GM12878 (cell line): Measurements from ENCODE around the gene IQUB. TPM values are rescaled to one million over a fixed set of nuclear protein-coding genes. Genes with fewer than 3 reads are reported as not detected.

Experiments
- ATAC-seq: fragments of 200-7000 bp; cut with Tn5 transposase; 3 replicates; pipeline ENCODE4 v1.9.1; 2020; ENCODE audit warnings: mild to moderate bottlenecking, moderate library complexity
- BruUV-seq: library from RNA; stranded (reverse); fragments of 400-500 nt; replicated peaks from 2 replicates; lab custom pipeline; 2021; lab: Mats Ljungman, UMichigan
- CTCF ChIA-PET: fragments of 300-600 bp; sonication (Branson Sonifier 250); formaldehyde crosslinking; extraction: SDS; loops from one replicate; lab custom pipeline; 2021; ENCODE audit warnings: inconsistent platforms; lab: Yijun Ruan, JAX
- POLR2A ChIA-PET: fragments of 350-600 bp; formaldehyde crosslinking; extraction: SDS; loops from one replicate; lab custom pipeline; 2021; ENCODE audit warnings: inconsistent platforms; lab: Charles Lee
- RAD21 ChIA-PET: fragments of 300-600 bp; sonication (Branson Sonifier 250); formaldehyde crosslinking; loops from one replicate; lab custom pipeline; 2023; ENCODE audit warnings: antibody characterized with exemption; ENCODE audit not compliant: unreplicated experiment; lab: Charles Lee
- SMC1A ChIA-PET: fragments of 300-600 bp; sonication (Branson Sonifier 250); formaldehyde crosslinking; loops from one replicate; lab custom pipeline; 2023; ENCODE audit not compliant: unreplicated experiment, uncharacterized antibody; lab: Charles Lee
- DNase-seq: peaks from one replicate; pipeline ENCODE4 v3.0.0-alpha.2; 2011; ENCODE audit warnings: low read depth, low spot score
- FAIRE-seq: peaks from 3 replicates; lab custom pipeline; 2011; peaks lifted over from hg19 to GRCh38; lab: Jason Lieb, UNC
- H2AFZ ChIP-seq: 2 replicates; pipeline ENCODE4 v1.6.0; 2011; ENCODE audit warnings: low read depth, low read length, control low read depth; ENCODE audit not compliant: control insufficient read depth
- H3K27ac ChIP-seq: 2 replicates; pipeline ENCODE4 v1.5.1; 2011; ENCODE audit warnings: control low read depth; ENCODE audit not compliant: control insufficient read depth, insufficient read depth
- H3K27me3 ChIP-seq, 2 experiments: replicated peaks in 1 of 2; 2 replicates each; pipeline versions ENCODE4 v1.6.0 to v1.6.1; 2011; ENCODE audit warnings: low read length in 1 of 2; ENCODE audit not compliant: control insufficient read depth in 2 of 2, insufficient read depth in 2 of 2
- H3K36me3 ChIP-seq, 2 experiments: 2 replicates each; pipeline ENCODE4 v1.5.1; 2011; ENCODE audit warnings: low read length in 1 of 2; ENCODE audit not compliant: control insufficient read depth in 2 of 2, insufficient read depth in 2 of 2
- H3K4me1 ChIP-seq: 2 replicates; pipeline ENCODE4 v1.6.1; 2011; ENCODE audit warnings: mild to moderate bottlenecking, low read length, moderate library complexity, mixed read lengths; ENCODE audit not compliant: control insufficient read depth, insufficient read depth
- H3K4me2 ChIP-seq: 2 replicates; pipeline ENCODE4 v1.6.0; 2011; ENCODE audit warnings: control low read depth; ENCODE audit not compliant: control insufficient read depth, insufficient read depth
- H3K4me3 ChIP-seq: fragments of 200-600 bp; sonication (generic); 2 replicates; pipeline ENCODE4 v1.5.1; 2016
- H3K79me2 ChIP-seq: 2 replicates; pipeline ENCODE4 v1.6.0; 2011; ENCODE audit warnings: low read length; ENCODE audit not compliant: control insufficient read depth, insufficient read depth
- H3K9ac ChIP-seq: 2 replicates; pipeline ENCODE4 v1.8.0; 2011; ENCODE audit warnings: low read length, control low read depth, mixed read lengths; ENCODE audit not compliant: control insufficient read depth, insufficient read depth
- H3K9me3 ChIP-seq: replicated peaks from 3 replicates; pipeline ENCODE4 v1.5.1; 2011; ENCODE audit warnings: mild to moderate bottlenecking, low read length; ENCODE audit not compliant: control insufficient read depth, insufficient read depth
- H4K20me1 ChIP-seq: 2 replicates; pipeline ENCODE4 v1.6.0; 2011; ENCODE audit not compliant: control insufficient read depth, insufficient read depth
- CREM ChIP-seq: IDR thresholded peaks from 2 replicates; pipeline ENCODE4 v1.6.1; 2014; ENCODE audit warnings: antibody characterized with exemption, low read depth
- HCFC1 ChIP-seq: fragments of 150-350 bp; IDR thresholded peaks from 2 replicates; pipeline ENCODE4 v1.6.1; 2014; ENCODE audit warnings: low read length
- NR2C2 ChIP-seq: IDR thresholded peaks from 2 replicates; pipeline ENCODE4 v1.6.1; 2011; ENCODE audit warnings: borderline replicate concordance, low read depth; ENCODE audit not compliant: control insufficient read depth, insufficient read length
- STAT1 ChIP-seq: fragments of 450-650 bp; conservative IDR thresholded peaks from 2 replicates; pipeline ENCODE4 v1.6.1; 2014; ENCODE audit warnings: antibody characterized with exemption, mild to moderate bottlenecking
- WGBS: methylation state at CpG from one replicate; pipeline ENCODE4 v1.1.6; 2016; ENCODE audit warnings: low lambda C conversion rate; ENCODE audit not compliant: insufficient replicate concordance, insufficient coverage; ENCODE audit errors: missing lambda C conversion rate; 5-methylcytosine and 5-hydroxymethylcytosine counted together
- in situ Hi-C: fragments of 300-500 bp; cut with MboI; formaldehyde crosslinking; loops from 9 replicates; pipeline ENCODE4 v1.14.3; 2018; ENCODE audit warnings: mixed read lengths
- intact Hi-C: fragments of 100-400 bp; cut with micrococcal nuclease; formaldehyde crosslinking; loops from one replicate; pipeline ENCODE4 v1.14.2; 2022; ENCODE audit not compliant: unreplicated experiment
- polyA plus RNA-seq, 11 experiments: library from polyadenylated mRNA; depleted of rRNA in 4 of 11; unstranded in 6 of 11; stranded (reverse) in 5 of 11; fragments of >200 nt; fragmentation: Nextera tagmentation in 4 of 11; fragmentation: Illumina TruSeq in 1 of 11; extraction: Ambion mirVana in 4 of 11; extraction: Trizol in 1 of 11; gene quantifications; 1 replicate in 1 of 11; 2 replicates in 10 of 11; pipeline versions ENCODE4 v1.2.1 to v1.2.3, GENCODE V29; 2011 to 2016; ENCODE audit warnings: inconsistent platforms in 2 of 11, missing spikeins in 2 of 11, low read depth in 1 of 11
- total RNA-seq, 4 experiments: library from RNA; depleted of rRNA in 3 of 4; stranded (reverse); fragments of >200 nt in 3 of 4; fragmentation: Illumina TruSeq in 1 of 4; extraction: Trizol in 1 of 4; gene quantifications; 2 replicates each; pipeline versions ENCODE4 v1.2.1 to v1.2.3, GENCODE V29; 2013 to 2021
- TF ChIP-seq, protein P1 (sequence below): fragments of 150-350 bp; IDR thresholded peaks from 2 replicates; pipeline ENCODE4 v1.6.1; 2016; ENCODE audit warnings: low read depth, low read length
- TF ChIP-seq, protein P2 (sequence below): IDR thresholded peaks from 2 replicates; pipeline ENCODE4 v1.6.1; 2011; ENCODE audit warnings: low read depth, low read length, improper control_type of control experiment, borderline replicate concordance

The IQUB gene
- total and polyA plus RNA-seq, 10 of the 15 experiments (the other 5 are each of a cell fraction or from before 2014, with no cell fraction given): 0.04 to 0.08 TPM; not detected in 8

DNA sequence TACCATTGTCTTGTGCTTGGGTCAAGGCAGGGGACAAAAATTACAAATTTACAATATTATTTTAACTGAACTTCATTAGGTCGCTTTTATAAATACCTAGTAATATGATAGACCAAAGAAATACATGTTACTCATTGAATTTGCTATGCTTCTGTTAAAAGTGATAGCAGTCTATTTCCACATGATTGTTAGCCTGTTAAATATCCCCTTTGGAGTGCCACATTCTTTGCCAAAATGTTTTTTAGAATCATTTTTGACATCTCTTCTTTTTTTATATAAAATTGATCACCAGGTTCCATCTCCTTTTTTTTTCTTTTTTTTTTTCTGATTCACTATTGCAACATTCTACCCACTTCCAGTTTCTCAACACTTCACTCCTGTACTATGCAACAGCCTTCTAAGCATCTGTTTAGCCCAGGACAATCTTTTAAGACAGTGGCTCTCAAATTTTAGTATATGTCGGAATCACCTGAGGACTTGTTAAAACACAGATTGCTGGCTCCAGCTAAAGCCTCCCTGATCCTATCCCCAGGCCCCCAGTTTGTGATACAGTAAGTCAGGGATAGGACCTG lies 39.6 kb upstream of the IQUB start:
- CTCF ChIA-PET: interaction anchor here (1.2 to 1.4 kb wide), 2 partner anchors 9 to 50 kb away, joined by 3 to 6 read pairs; no protein-coding TSS in a partner anchor
- H3K4me2 ChIP-seq: no peak overlapping the region
- POLR2A ChIA-PET: no interaction called here
- no peak overlapping the region for H3K9ac ChIP-seq
- RAD21 ChIA-PET: no interaction called here
- in situ Hi-C loops (no loop called here), intact Hi-C loops (loop anchor here (10.0 kb wide), 1 partner anchor 79 kb away; no protein-coding TSS in a partner anchor)
- no peaks in the 10 kb centered on the region for H3K36me3 ChIP-seq
- H4K20me1 ChIP-seq: no peaks in the 10 kb centered on the region
- H3K4me1 ChIP-seq: no peaks in the 10 kb centered on the region
- no peak overlapping the region for H3K4me3 ChIP-seq
- FAIRE-seq: no peak
- no peak for ATAC-seq
- H3K27ac ChIP-seq: no peak overlapping the region
- 21% methylated on average over 2 of the region's 2 CpGs for WGBS
- TF ChIP-seq, protein P1, sequence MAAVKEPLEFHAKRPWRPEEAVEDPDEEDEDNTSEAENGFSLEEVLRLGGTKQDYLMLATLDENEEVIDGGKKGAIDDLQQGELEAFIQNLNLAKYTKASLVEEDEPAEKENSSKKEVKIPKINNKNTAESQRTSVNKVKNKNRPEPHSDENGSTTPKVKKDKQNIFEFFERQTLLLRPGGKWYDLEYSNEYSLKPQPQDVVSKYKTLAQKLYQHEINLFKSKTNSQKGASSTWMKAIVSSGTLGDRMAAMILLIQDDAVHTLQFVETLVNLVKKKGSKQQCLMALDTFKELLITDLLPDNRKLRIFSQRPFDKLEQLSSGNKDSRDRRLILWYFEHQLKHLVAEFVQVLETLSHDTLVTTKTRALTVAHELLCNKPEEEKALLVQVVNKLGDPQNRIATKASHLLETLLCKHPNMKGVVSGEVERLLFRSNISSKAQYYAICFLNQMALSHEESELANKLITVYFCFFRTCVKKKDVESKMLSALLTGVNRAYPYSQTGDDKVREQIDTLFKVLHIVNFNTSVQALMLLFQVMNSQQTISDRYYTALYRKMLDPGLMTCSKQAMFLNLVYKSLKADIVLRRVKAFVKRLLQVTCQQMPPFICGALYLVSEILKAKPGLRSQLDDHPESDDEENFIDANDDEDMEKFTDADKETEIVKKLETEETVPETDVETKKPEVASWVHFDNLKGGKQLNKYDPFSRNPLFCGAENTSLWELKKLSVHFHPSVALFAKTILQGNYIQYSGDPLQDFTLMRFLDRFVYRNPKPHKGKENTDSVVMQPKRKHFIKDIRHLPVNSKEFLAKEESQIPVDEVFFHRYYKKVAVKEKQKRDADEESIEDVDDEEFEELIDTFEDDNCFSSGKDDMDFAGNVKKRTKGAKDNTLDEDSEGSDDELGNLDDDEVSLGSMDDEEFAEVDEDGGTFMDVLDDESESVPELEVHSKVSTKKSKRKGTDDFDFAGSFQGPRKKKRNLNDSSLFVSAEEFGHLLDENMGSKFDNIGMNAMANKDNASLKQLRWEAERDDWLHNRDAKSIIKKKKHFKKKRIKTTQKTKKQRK: no peak
- TF ChIP-seq, protein P2, sequence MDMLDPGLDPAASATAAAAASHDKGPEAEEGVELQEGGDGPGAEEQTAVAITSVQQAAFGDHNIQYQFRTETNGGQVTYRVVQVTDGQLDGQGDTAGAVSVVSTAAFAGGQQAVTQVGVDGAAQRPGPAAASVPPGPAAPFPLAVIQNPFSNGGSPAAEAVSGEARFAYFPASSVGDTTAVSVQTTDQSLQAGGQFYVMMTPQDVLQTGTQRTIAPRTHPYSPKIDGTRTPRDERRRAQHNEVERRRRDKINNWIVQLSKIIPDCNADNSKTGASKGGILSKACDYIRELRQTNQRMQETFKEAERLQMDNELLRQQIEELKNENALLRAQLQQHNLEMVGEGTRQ: no peak
- TF ChIP-seq CREM (no peak), HCFC1 (no peak), NR2C2 (no peak), STAT1 (no peak)
- SMC1A ChIA-PET: no interaction called here
- H3K27me3 ChIP-seq: no peaks in the 10 kb centered on the region; a peak in 2 of 4 replicates
- no peaks in the 10 kb centered on the region for H3K79me2 ChIP-seq
- no peak overlapping the region for H2AFZ ChIP-seq
- no TSS peak for BruUV-seq
- no peaks in the 10 kb centered on the region for H3K9me3 ChIP-seq
- no peak for DNase-seq
